ENCODE results near the gene FAM227B. TPM values are rescaled to one million over a fixed set of nuclear protein-coding genes. Genes with fewer than 3 reads are reported as not detected.

FAM227B gene
- 3.8 and 3.9 TPM in 2 replicates for total RNA-seq

GRCh38 chr15:49620658-49621368, at the start of gene FAM227B, which contains the start of gene DTWD1:
Gene FAM227B, minus strand, starts transcription at chr15:49620818. Its CDS starts 5,647 bp downstream, at chr15:49615171.
Gene DTWD1, plus strand, starts transcription at chr15:49621048. Its CDS starts 4,120 bp downstream, at chr15:49625168.

GRCh38 chr15:49423021-49423420, 197.6 kb downstream of the FAM227B start, which contains the start of gene FGF7:
Gene FGF7, plus strand, starts transcription at chr15:49423242. Its CDS starts 1,056 bp downstream, at chr15:49424298.

Other genes with a start within 250 kb of the FAM227B start
- gene FGF7, start 197.6 kb downstream of the FAM227B start, total RNA-seq = 0.19 and 0.98 TPM in 2 replicates
- gene DTWD1, start 230 bp upstream of the FAM227B start, total RNA-seq = 11.1 and 12.6 TPM in 2 replicates

Data from vein endothelial cell (primary cell).